ENCODE measurements around the gene TMEFF2. TPM values are rescaled to one million over a fixed set of nuclear protein-coding genes. Genes with fewer than 3 reads are reported as not detected.

The TMEFF2 gene
- total and polyA plus RNA-seq, 2 experiments from 2014 or later: 1.7 to 2.2 TPM

- Histone ChIP-seq H3K36me3 (ENCODE audit: insufficient read depth) (no peaks in the 10 kb centered on the region), H3K9me2 (ENCODE audit: insufficient read depth) (peaks cover 21% of the 10 kb centered on the region), H3K4me2 (no peak overlapping the region), H2AFZ (no peak overlapping the region), H4K20me1 (replicated peaks; ENCODE audit: insufficient read depth) (no peaks in the 10 kb centered on the region), H3K27ac (ENCODE audit: low read depth) (no peak overlapping the region), H3K4me3 (no peak overlapping the region), H3F3A (replicated peaks; ENCODE audit: low read depth) (no peaks in the 10 kb centered on the region), H3K4me1 (ENCODE audit: insufficient read depth) (no peaks in the 10 kb centered on the region), H3K27me3 (ENCODE audit: insufficient read depth) (no peaks in the 10 kb centered on the region), H3K79me2 (replicated peaks; ENCODE audit: insufficient read depth) (no peaks in the 10 kb centered on the region)
- H3K4me1 Mint-ChIP-seq: no peaks in the 10 kb centered on the region
- H3K9me3 Mint-ChIP-seq: no peaks in the 10 kb centered on the region
- H3K4me3 Mint-ChIP-seq: no peak overlapping the region
- H3K36me3 Mint-ChIP-seq (ENCODE audit: low read depth): no peaks in the 10 kb centered on the region
- no peak overlapping the region for H3K27ac Mint-ChIP-seq
- TF ChIP-seq CTCF (conservative IDR thresholded peaks at IDR 0.05; ENCODE audit: low read depth in 2 of 2): peak; percentile 35 to 42
- no peak for TF ChIP-seq STAT1 (IDR thresholded peaks at IDR 0.05; ENCODE audit: unreplicated experiment)
- TF ChIP-seq NANOG (IDR thresholded peaks at IDR 0.05; ENCODE audit: borderline replicate concordance): no peak
- DNase-seq (ENCODE audit: low spot score): peak; percentile 35
- H3K27me3 Mint-ChIP-seq (ENCODE audit: insufficient read depth, low read depth, poor library complexity): no peaks in the 10 kb centered on the region
- ATAC-seq: no peak
Measured at GRCh38 chr2:192044496-192044895, 150.2 kb downstream of the TMEFF2 start.

- Histone ChIP-seq H3K9me2 (ENCODE audit: insufficient read depth) (peaks cover 21% of the 10 kb centered on the region), H3K4me3 (no peak overlapping the region), H3K4me2 (no peak overlapping the region), H2AFZ (no peak overlapping the region), H3K27ac (ENCODE audit: low read depth) (no peak overlapping the region), H3K4me1 (ENCODE audit: insufficient read depth) (no peaks in the 10 kb centered on the region), H3F3A (replicated peaks; ENCODE audit: low read depth) (no peaks in the 10 kb centered on the region), H3K79me2 (replicated peaks; ENCODE audit: insufficient read depth) (no peaks in the 10 kb centered on the region), H4K20me1 (replicated peaks; ENCODE audit: insufficient read depth) (no peaks in the 10 kb centered on the region), H3K36me3 (ENCODE audit: insufficient read depth) (no peaks in the 10 kb centered on the region), H3K27me3 (ENCODE audit: insufficient read depth) (no peaks in the 10 kb centered on the region)
- H3K4me1 Mint-ChIP-seq: no peaks in the 10 kb centered on the region
- DNase-seq (ENCODE audit: low spot score): no peak
- H3K27ac Mint-ChIP-seq: no peak overlapping the region
- H3K9me3 Mint-ChIP-seq: no peaks in the 10 kb centered on the region
- ATAC-seq: no peak
- no peaks in the 10 kb centered on the region for H3K27me3 Mint-ChIP-seq (ENCODE audit: insufficient read depth, low read depth, poor library complexity)
- no peak overlapping the region for H3K4me3 Mint-ChIP-seq
- H3K36me3 Mint-ChIP-seq (ENCODE audit: low read depth): no peaks in the 10 kb centered on the region
- TF ChIP-seq ETS1 (IDR thresholded peaks at IDR 0.05): no peak
- TF ChIP-seq NANOG (IDR thresholded peaks at IDR 0.05; ENCODE audit: borderline replicate concordance): no peak
- TF ChIP-seq CTCF (conservative IDR thresholded peaks at IDR 0.05; ENCODE audit: low read depth in 2 of 2): no peak
- no peak for TF ChIP-seq EZH2phosphoT487 (IDR thresholded peaks at IDR 0.05; ENCODE audit: unreplicated experiment)
- no peak for TF ChIP-seq ZNF331 (CRISPR knock-in tag; IDR thresholded peaks at IDR 0.05; ENCODE audit: low read depth)
- no peak for TF ChIP-seq ZNF462 (CRISPR knock-in tag; IDR thresholded peaks at IDR 0.05)
- no peak for TF ChIP-seq STAT1 (IDR thresholded peaks at IDR 0.05; ENCODE audit: unreplicated experiment)
- no peak for TF ChIP-seq JUNB (IDR thresholded peaks at IDR 0.05; ENCODE audit: unreplicated experiment)
- TF ChIP-seq POLR2AphosphoS5 (IDR thresholded peaks at IDR 0.05; ENCODE audit: low read depth): no peak
- TF ChIP-seq EZH2 (IDR thresholded peaks at IDR 0.05; ENCODE audit: low read depth, unreplicated experiment): no peak
Measured at GRCh38 chr2:192043216-192043870, 151.4 kb downstream of the TMEFF2 start.
